Left ventricle myocardium inferior (tissue), 1 donor: ENCODE results near the gene KCND3. TPM values are rescaled to one million over a fixed set of nuclear protein-coding genes. Genes with fewer than 3 reads are reported as not detected.

Experiments used
- DNase-seq: peaks from one replicate; pipeline ENCODE4 v3.0.0-alpha.2; 2020
- H3K27ac ChIP-seq: fragments of 200-600 bp; replicated peaks from 2 replicates; pipeline ENCODE4 v1.8.0; 2021
- H3K27me3 ChIP-seq: fragments of 200-600 bp; 2 replicates; pipeline ENCODE4 v1.8.0; 2021; ENCODE audit warnings: low read depth
- H3K36me3 ChIP-seq: fragments of 200-600 bp; 2 replicates; pipeline ENCODE4 v1.8.0; 2021
- H3K4me1 ChIP-seq: fragments of 200-600 bp; 2 replicates; pipeline ENCODE4 v1.8.0; 2021
- H3K4me3 ChIP-seq: fragments of 200-600 bp; 2 replicates; pipeline ENCODE4 v1.8.0; 2021; ENCODE audit warnings: mild to moderate bottlenecking, moderate library complexity
- H3K9me3 ChIP-seq: fragments of 200-600 bp; replicated peaks from 2 replicates; pipeline ENCODE4 v1.8.0; 2021
- intact Hi-C: fragments of 100-400 bp; cut with micrococcal nuclease; formaldehyde crosslinking; loops from one replicate; pipeline ENCODE4 v1.11.0; 2022
- total RNA-seq: library from RNA; stranded (reverse); fragmentation: NEBNext Ultra II Directional; extraction: Animal tissue kit (Norgen Biotek cat#: 25700); gene quantifications from one replicate; pipeline ENCODE4 v1.2.1, GENCODE V29; 2021
- TF ChIP-seq, protein P1 (sequence below): fragments of 200-600 bp; IDR thresholded peaks from 2 replicates; pipeline ENCODE4 v1.8.0; 2021; ENCODE audit warnings: antibody characterized with exemption, mild to moderate bottlenecking, borderline replicate concordance
- donor health status: DM: no; HTN: yes; CAD: no; lungs with severe emphysema.

KCND3 gene
- total RNA-seq, 1 donor from 2014 or later: 19.2 TPM

DNA sequence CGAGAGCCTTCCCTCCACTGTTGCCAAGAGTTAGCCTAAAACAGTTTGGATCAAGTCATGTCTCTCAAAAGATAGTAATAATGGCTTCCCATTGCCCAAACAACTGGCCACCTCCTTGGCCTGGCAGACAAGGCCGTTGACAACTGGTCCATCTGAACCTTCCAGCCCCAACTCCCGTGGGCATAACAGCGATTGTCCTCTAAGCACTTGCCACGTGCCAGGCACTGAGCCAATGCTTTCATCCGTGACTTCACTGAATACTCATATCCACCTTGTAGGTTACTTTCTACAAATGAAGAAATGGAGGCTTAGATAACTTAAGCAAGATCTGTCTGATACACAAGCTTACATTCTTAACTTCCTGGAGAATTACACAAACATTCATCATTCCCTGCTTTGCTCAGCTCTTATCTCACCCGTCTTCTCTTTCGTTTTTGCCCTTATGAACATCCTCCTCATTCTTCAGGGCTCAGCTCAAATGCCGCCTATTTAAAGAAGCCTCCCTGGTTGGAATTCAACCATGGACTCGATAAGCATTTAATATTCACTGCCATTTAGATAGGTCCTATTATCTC is 106.4 kb downstream of the KCND3 start:
- peaks cover 75% of the 10 kb centered on the region for H3K4me1 ChIP-seq
- no peak overlapping the region for H3K27ac ChIP-seq

DNA sequence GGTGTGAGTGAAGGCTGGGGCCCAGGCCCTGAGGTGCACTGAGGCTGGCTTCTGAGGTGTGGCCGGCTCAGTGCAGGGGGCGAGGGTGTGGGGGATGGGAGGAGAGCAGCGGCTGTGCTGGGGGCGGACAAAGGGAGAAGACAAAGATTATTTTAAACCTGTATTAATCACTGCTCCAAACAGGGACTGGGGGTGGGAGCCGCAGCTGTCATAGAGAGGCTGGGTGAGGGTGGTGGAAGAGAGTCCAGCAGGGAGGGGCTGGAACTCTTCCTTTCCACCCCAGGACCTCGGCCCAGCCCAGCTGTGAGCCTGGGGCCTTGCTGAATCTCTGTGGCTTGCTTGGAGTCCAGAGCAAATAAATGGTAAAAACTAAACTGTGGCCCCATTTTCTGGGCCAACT is 106.9 kb downstream of the KCND3 start:
- H3K36me3 ChIP-seq: no peaks in the 10 kb centered on the region
- intact Hi-C loops: no loop called here
- TF ChIP-seq, protein P1, sequence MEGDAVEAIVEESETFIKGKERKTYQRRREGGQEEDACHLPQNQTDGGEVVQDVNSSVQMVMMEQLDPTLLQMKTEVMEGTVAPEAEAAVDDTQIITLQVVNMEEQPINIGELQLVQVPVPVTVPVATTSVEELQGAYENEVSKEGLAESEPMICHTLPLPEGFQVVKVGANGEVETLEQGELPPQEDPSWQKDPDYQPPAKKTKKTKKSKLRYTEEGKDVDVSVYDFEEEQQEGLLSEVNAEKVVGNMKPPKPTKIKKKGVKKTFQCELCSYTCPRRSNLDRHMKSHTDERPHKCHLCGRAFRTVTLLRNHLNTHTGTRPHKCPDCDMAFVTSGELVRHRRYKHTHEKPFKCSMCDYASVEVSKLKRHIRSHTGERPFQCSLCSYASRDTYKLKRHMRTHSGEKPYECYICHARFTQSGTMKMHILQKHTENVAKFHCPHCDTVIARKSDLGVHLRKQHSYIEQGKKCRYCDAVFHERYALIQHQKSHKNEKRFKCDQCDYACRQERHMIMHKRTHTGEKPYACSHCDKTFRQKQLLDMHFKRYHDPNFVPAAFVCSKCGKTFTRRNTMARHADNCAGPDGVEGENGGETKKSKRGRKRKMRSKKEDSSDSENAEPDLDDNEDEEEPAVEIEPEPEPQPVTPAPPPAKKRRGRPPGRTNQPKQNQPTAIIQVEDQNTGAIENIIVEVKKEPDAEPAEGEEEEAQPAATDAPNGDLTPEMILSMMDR: no peak
- H3K4me3 ChIP-seq: no peak overlapping the region
- DNase-seq: no peak
- no peak overlapping the region for H3K27ac ChIP-seq
- no peaks in the 10 kb centered on the region for H3K27me3 ChIP-seq
- H3K4me1 ChIP-seq: peaks cover 75% of the 10 kb centered on the region
- H3K9me3 ChIP-seq: no peaks in the 10 kb centered on the region

More for the DNA sequence above, 106.4 kb downstream of the KCND3 start:
- no peaks in the 10 kb centered on the region for H3K36me3 ChIP-seq
- TF ChIP-seq, protein P1: no peak
- H3K4me3 ChIP-seq: no peak overlapping the region
- no peaks in the 10 kb centered on the region for H3K9me3 ChIP-seq
- DNase-seq: no peak
- H3K27me3 ChIP-seq: no peaks in the 10 kb centered on the region
- intact Hi-C loops: no loop called here

DNA sequence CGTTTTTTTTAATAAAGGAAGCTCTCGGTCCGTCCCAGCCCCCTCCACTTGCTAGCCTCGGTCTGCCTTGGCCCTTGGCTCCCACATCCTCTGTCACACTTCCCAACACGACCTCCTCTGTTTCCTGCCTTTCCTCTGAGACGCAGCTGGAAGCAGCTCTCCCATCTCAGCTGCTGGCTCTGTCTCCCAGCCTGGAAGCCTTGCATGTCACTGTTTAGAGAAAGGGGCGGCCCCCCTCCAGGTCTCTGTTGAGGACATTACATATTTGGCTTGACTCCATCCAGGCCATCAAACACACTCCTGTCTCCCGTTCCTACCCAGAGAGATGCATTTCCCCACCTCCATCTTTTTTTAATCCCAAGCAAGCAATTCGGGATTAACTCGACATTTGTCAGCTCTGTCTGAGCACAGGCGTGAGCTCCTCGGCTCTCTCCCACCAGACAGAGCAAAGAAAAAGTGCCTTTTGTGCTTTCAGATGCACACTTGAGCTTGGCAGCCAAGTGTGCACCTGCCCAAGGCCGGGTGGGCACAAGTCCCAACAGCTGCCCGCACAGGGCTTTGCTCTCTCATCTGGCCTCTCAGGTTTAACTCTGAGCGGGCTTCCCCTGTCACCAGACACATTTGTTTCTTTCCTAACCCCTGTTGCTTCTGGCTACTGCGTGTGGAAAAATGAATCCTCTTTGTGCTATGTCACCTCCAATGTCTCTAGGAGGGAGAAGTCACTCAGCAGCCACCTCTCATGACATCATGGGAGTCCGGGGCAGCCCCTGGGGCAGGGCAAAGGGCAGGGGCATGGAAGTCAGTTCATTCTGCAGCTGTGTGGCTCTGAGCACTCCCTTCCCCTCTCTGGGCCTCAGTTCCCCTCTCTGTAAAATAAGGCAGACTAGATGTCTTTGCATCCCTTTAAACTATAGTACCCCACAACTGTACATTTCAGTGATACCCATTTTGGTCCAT is 108.3 kb downstream of the KCND3 start:
- H3K27me3 ChIP-seq: no peaks in the 10 kb centered on the region
- TF ChIP-seq, protein P1: no peak
- DNase-seq: peak; percentile 41
- H3K4me1 ChIP-seq: peaks cover 75% of the 10 kb centered on the region
- no peaks in the 10 kb centered on the region for H3K9me3 ChIP-seq
- intact Hi-C loops: no loop called here
- H3K36me3 ChIP-seq: no peaks in the 10 kb centered on the region
- H3K4me3 ChIP-seq: no peak overlapping the region
- H3K27ac ChIP-seq: peak overlapping the region; percentile 72

DNA sequence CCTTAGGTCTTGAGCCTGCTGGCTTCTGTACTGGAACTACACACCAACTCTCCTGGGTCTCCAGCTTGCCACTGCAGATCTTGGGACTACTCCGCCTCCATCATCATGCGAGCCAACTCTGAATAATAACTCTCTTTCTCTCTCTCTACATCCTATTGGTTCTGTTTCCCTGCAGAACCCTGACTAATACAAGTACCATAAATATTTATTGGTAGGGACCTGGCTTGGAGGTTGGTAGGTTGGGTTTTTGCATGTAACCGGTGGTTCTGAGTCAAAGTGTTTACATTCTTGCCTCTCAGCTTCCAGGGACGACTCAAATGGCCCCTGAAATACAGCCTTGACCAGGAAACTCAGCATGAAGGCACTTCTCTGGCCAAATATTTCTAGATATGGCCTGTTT is 110.4 kb downstream of the KCND3 start:
- intact Hi-C loops: no loop called here
- Histone ChIP-seq H3K27ac (no peak overlapping the region), H3K4me1 (peaks cover 96% of the 10 kb centered on the region), H3K9me3 (no peaks in the 10 kb centered on the region), H3K36me3 (no peaks in the 10 kb centered on the region), H3K4me3 (no peak overlapping the region), H3K27me3 (no peaks in the 10 kb centered on the region)
- TF ChIP-seq, protein P1: no peak
- DNase-seq: no peak

DNA sequence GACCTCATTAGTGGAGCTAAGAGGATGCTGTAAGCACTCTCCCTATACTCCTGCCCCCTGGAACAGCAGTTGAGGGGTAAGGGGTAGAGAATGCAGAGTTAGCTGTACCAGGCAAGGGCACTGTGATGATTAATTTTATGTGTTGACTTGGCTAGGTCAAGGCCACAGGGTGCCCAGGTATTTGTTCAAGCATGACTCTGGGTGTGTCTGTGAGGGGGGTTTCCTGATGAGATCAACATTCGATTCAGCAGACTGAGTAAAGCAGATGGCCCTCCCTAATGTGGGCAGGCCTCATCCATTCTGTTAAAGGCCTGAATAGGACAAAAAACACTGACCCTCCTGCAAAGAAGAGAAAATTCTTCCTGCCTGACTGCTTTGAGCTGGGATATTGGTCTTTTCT is 110.8 kb downstream of the KCND3 start:
- no peaks in the 10 kb centered on the region for H3K9me3 ChIP-seq
- H3K36me3 ChIP-seq: no peaks in the 10 kb centered on the region
- no peak overlapping the region for H3K4me3 ChIP-seq
- TF ChIP-seq, protein P1: no peak
- no peaks in the 10 kb centered on the region for H3K27me3 ChIP-seq
- intact Hi-C loops: no loop called here
- DNase-seq: no peak
- peaks cover 99% of the 10 kb centered on the region for H3K4me1 ChIP-seq
- H3K27ac ChIP-seq: no peak overlapping the region
